ENCODE data around the gene USP20. TPM values are rescaled to one million over a fixed set of nuclear protein-coding genes. Genes with fewer than 3 reads are reported as not detected.

The USP20 gene
- total and polyA plus RNA-seq, 10 of the 15 experiments (the other 5 are each of a cell fraction or from before 2014, with no cell fraction given) = 0.66 to 23.3 (median 11.0) TPM

- peaks cover 16% of the 10 kb centered on the region for H3K79me2 ChIP-seq (ENCODE audit: control insufficient read depth, insufficient read depth, low read length)
- 93% methylated on average over 8 of the region's 8 CpGs for WGBS (ENCODE audit: insufficient coverage, insufficient replicate concordance, low lambda C conversion rate, missing lambda C conversion rate)
- H3K9ac ChIP-seq (ENCODE audit: control insufficient read depth, insufficient read depth, low read length) = no peak overlapping the region
- H2AFZ ChIP-seq (ENCODE audit: control insufficient read depth, low read depth, low read length) = no peak overlapping the region
- H4K20me1 ChIP-seq (ENCODE audit: control insufficient read depth, insufficient read depth) = no peaks in the 10 kb centered on the region
- DNase-seq (ENCODE audit: low read depth, low spot score) (no peak), ATAC-seq (no peak), FAIRE-seq (no peak)
- no peak overlapping the region for H3K4me2 ChIP-seq (ENCODE audit: control insufficient read depth, insufficient read depth)
- RAD21 ChIA-PET (ENCODE audit: unreplicated experiment) = no interaction called here
- no peaks in the 10 kb centered on the region for H3K9me3 ChIP-seq (replicated peaks; ENCODE audit: control insufficient read depth, insufficient read depth, low read length)
- CTCF ChIA-PET = no interaction called here
- H3K4me3 ChIP-seq = no peak overlapping the region
- intact Hi-C loops (cut with micrococcal nuclease; ENCODE audit: unreplicated experiment) (no loop called here), in situ Hi-C loops (cut with MboI) (loop anchor here (25.0 kb wide), 1 partner anchor 1422 kb away; no protein-coding TSS in a partner anchor)
- H3K36me3 ChIP-seq (ENCODE audit: control insufficient read depth in 2 of 2, insufficient read depth in 2 of 2, low read length in 1 of 2) = no peaks in the 10 kb centered on the region; a peak in 1 of 4 replicates
- no peak for TF ChIP-seq HSF1 (IDR thresholded peaks at IDR 0.05; ENCODE audit: low read depth, low read length)
- TF ChIP-seq EGR1 (IDR thresholded peaks at IDR 0.05; ENCODE audit: borderline replicate concordance in 1 of 2, low read depth in 2 of 2, low read length in 2 of 2) = no peak
- no peak for TF ChIP-seq RCOR1 (conservative IDR thresholded peaks at IDR 0.05; ENCODE audit: low read depth, low read length)
- no peak for TF ChIP-seq DPF2 (IDR thresholded peaks at IDR 0.05)
- TF ChIP-seq RUNX3 (IDR thresholded peaks at IDR 0.05; ENCODE audit: low read length) = no peak
- TF ChIP-seq ZNF687 (IDR thresholded peaks at IDR 0.05) = no peak
- no peak for TF ChIP-seq BCLAF1 (IDR thresholded peaks at IDR 0.05)
- no peak for TF ChIP-seq IRF4 (IDR thresholded peaks at IDR 0.05; ENCODE audit: low read depth, low read length)
- TF ChIP-seq NFYB (IDR thresholded peaks at IDR 0.05; ENCODE audit: insufficient read depth, low read depth, low read length) = no peak
- TF ChIP-seq, protein P1, sequence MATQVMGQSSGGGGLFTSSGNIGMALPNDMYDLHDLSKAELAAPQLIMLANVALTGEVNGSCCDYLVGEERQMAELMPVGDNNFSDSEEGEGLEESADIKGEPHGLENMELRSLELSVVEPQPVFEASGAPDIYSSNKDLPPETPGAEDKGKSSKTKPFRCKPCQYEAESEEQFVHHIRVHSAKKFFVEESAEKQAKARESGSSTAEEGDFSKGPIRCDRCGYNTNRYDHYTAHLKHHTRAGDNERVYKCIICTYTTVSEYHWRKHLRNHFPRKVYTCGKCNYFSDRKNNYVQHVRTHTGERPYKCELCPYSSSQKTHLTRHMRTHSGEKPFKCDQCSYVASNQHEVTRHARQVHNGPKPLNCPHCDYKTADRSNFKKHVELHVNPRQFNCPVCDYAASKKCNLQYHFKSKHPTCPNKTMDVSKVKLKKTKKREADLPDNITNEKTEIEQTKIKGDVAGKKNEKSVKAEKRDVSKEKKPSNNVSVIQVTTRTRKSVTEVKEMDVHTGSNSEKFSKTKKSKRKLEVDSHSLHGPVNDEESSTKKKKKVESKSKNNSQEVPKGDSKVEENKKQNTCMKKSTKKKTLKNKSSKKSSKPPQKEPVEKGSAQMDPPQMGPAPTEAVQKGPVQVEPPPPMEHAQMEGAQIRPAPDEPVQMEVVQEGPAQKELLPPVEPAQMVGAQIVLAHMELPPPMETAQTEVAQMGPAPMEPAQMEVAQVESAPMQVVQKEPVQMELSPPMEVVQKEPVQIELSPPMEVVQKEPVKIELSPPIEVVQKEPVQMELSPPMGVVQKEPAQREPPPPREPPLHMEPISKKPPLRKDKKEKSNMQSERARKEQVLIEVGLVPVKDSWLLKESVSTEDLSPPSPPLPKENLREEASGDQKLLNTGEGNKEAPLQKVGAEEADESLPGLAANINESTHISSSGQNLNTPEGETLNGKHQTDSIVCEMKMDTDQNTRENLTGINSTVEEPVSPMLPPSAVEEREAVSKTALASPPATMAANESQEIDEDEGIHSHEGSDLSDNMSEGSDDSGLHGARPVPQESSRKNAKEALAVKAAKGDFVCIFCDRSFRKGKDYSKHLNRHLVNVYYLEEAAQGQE (IDR thresholded peaks at IDR 0.05; ENCODE audit: low read depth, low read length) = no peak
- TF ChIP-seq ETV6 (conservative IDR thresholded peaks at IDR 0.05 in 1 of 2, IDR thresholded peaks at IDR 0.05 in 1 of 2; ENCODE audit: borderline replicate concordance in 1 of 2, low read depth in 1 of 2) = no peak
- TF ChIP-seq CREM (IDR thresholded peaks at IDR 0.05; ENCODE audit: low read depth) = no peak
- peaks cover 7% of the 10 kb centered on the region; the same call in 1 of the 2 replicates for H3K4me1 ChIP-seq (ENCODE audit: control insufficient read depth, insufficient read depth, low read length)
- no peaks in the 10 kb centered on the region; a peak in 1 of 4 replicates for H3K27me3 ChIP-seq (replicated peaks in 1 of 2; ENCODE audit: control insufficient read depth in 2 of 2, insufficient read depth in 2 of 2, low read length in 1 of 2)
- no peak overlapping the region for H3K27ac ChIP-seq (ENCODE audit: control insufficient read depth, insufficient read depth)
- SMC1A ChIA-PET (ENCODE audit: uncharacterized antibody, unreplicated experiment) = no interaction called here
- POLR2A ChIA-PET = no interaction called here
- no TSS peak for BruUV-seq (replicated peaks)
Measured at GRCh38 chr9:129840034-129840433, 4.8 kb downstream of the USP20 start.
